ENCODE results near the gene DUSP9. TPM values are rescaled to one million over a fixed set of nuclear protein-coding genes. Genes with fewer than 3 reads are reported as not detected.

DUSP9 gene
- total and polyA plus RNA-seq, 3 experiments from 2014 or later, result 0.08 to 0.15 (median 0.09) TPM

DNA sequence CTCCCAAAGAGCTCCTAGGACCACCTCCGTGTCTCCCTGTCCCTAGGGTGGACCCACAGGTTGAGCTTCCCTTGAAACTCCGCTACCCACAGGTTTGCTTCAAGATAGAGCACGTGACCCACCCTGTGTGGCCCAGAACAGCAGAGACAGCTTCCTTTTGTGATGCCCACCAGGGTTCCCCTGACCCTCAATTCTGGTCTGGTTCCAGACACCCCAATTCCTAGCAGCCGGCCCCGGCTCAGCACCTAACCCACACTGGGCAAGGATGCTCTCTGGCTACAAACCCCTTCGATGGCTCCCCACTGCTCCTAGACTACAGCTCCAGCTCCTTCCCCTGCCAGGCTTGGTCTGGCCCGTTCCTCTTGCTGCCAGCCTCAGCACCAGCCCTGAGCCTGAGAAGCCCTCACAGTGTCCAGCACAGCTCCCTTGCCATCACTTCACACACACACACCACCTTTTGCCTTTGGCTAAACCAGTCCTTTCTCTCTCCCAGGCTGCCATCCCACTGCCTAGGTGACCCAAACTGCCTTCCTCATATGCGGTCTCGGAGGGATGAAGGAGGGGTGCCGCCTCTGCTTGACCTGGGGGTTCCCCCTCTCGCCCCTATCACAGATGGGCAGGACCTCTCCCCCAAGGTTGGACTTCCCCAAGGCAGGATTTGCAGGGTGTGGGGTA lies 20.4 kb downstream of the DUSP9 start:
- H3K27me3 ChIP-seq (ENCODE audit: insufficient read depth, low read length, poor library complexity, severe bottlenecking), result no peaks in the 10 kb centered on the region
- Mint-ChIP-seq H3K4me3 (peak overlapping the region in 6 of 7 donors; percentile 52 to 79 (median 69)), H3K9me3 (no peaks in the 10 kb centered on the region), H3K36me3 (no peaks in the 10 kb centered on the region), H3K27me3 (peaks cover 7 to 13% of the 10 kb centered on the region in 2 donors), H3K4me1 (peaks cover 7 to 8% (median 8%) of the 10 kb centered on the region in 3 donors), H3K27ac (peak overlapping the region in 1 of 8 donors; percentile 29)
- H3K27ac ChIP-seq (ENCODE audit: low read depth, low read length), result no peak overlapping the region
- H3K4me3 ChIP-seq (ENCODE audit: low read length), result no peak overlapping the region
- H3K9me3 ChIP-seq (ENCODE audit: low read length), result no peaks in the 10 kb centered on the region
- ChIA-PET CTCF (interaction anchor here (0.7 to 6.2 kb wide), 14 partner anchors 10 to 726 kb away, joined by 3 to 59 read pairs (median 4); no protein-coding TSS in a partner anchor), POLR2A (no interaction called here)
- no peaks in the 10 kb centered on the region for H3K36me3 ChIP-seq (ENCODE audit: insufficient read depth, low read length)
- no peaks in the 10 kb centered on the region for H3K4me1 ChIP-seq (ENCODE audit: insufficient read depth, low read length)
- DNase-seq, result no peak

DNA sequence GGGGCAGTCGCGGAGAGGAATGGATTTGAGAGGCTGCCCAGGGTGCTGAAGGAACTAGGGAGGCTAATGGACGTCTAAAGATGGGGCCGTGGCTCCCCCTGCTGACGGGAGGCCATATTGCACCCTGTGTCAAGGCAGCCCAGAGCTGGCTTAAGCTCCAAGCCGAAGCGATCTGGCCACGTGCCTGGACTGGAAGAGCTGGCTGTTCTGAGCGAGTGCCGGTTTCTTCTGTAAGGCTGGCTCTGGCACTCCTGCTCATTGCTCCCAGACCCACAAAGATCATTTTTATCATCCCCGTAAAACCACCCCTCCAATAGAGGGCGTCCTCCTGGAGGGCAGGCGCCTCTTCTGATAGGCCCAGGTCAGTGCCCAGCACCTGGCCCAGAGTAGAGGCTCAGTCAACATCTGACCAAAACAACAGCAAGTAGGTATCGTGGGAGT lies 21.0 kb downstream of the DUSP9 start:
- ChIA-PET POLR2A (no interaction called here), CTCF (interaction anchor here (0.9 to 6.2 kb wide), 16 partner anchors 11 to 726 kb away, joined by 3 to 59 read pairs (median 4); no protein-coding TSS in a partner anchor)
- no peaks in the 10 kb centered on the region for H3K9me3 Mint-ChIP-seq
- peaks cover 7 to 9% (median 8%) of the 10 kb centered on the region in 3 donors for H3K4me1 Mint-ChIP-seq
- Histone ChIP-seq H3K27ac (ENCODE audit: low read depth, low read length) (no peak overlapping the region), H3K9me3 (ENCODE audit: low read length) (no peaks in the 10 kb centered on the region), H3K27me3 (ENCODE audit: insufficient read depth, low read length, poor library complexity, severe bottlenecking) (no peaks in the 10 kb centered on the region), H3K4me1 (ENCODE audit: insufficient read depth, low read length) (no peaks in the 10 kb centered on the region), H3K36me3 (ENCODE audit: insufficient read depth, low read length) (no peaks in the 10 kb centered on the region), H3K4me3 (ENCODE audit: low read length) (no peak overlapping the region)
- peak overlapping the region in 6 of 7 donors; percentile 52 to 79 (median 69) for H3K4me3 Mint-ChIP-seq
- no peaks in the 10 kb centered on the region for H3K36me3 Mint-ChIP-seq
- DNase-seq, result peak; percentile 58 to 77 (median 64)
- H3K27me3 Mint-ChIP-seq, result peaks cover 7 to 13% of the 10 kb centered on the region in 2 donors
- peak overlapping the region in 3 of 8 donors; percentile 29 to 52 (median 29) for H3K27ac Mint-ChIP-seq

DNA sequence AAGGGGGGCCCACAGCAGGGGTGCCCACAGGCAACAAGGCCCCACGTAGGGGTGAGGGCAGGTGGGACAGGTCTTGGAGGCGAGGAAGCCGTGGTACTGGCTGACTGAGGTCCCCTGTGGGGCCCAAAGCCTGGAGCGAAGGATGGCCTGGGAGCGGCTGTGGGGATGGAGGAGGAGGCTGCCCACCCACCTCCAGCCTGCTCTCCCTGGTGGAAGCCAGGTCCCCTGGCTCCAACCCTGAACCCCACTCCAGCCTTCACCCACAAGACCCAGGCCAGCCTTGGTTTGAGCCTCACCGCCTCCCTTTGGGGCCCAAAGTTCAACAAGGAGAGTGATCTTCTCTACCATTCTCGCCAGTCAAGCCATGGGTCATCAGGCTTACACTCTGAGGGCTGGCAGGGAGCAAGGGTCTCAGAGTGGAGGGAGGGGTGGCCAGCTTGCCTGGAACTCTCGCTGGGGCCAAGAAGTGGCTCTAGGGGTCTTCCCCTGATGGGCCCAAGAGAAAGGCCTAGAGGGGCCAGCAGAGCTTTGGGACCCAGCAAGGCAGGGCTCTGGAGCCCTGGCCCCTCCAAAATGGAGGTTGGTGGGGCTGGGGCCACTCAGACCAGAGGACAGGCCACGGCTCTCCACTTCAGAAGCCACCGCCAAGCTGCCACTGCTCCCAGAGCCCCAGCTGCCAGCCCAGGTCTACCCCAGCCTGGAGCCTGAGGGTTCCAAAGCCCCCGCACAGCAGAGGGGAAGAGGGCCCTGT lies 21.6 kb downstream of the DUSP9 start:
- Histone ChIP-seq H3K4me3 (ENCODE audit: low read length) (no peak overlapping the region), H3K27me3 (ENCODE audit: insufficient read depth, low read length, poor library complexity, severe bottlenecking) (no peaks in the 10 kb centered on the region), H3K36me3 (ENCODE audit: insufficient read depth, low read length) (no peaks in the 10 kb centered on the region), H3K9me3 (ENCODE audit: low read length) (no peaks in the 10 kb centered on the region), H3K27ac (ENCODE audit: low read depth, low read length) (no peak overlapping the region), H3K4me1 (ENCODE audit: insufficient read depth, low read length) (no peaks in the 10 kb centered on the region)
- Mint-ChIP-seq H3K36me3 (no peaks in the 10 kb centered on the region), H3K27ac (no peak overlapping the region), H3K4me1 (peaks cover 7 to 12% (median 8%) of the 10 kb centered on the region in 3 donors), H3K27me3 (peaks cover 9 to 13% of the 10 kb centered on the region in 2 donors), H3K9me3 (no peaks in the 10 kb centered on the region), H3K4me3 (no peak overlapping the region)
- ChIA-PET POLR2A (no interaction called here), CTCF (interaction anchor here (0.9 to 6.2 kb wide), 16 partner anchors 11 to 727 kb away, joined by 3 to 59 read pairs (median 4); no protein-coding TSS in a partner anchor)
- no peak for DNase-seq

DNA sequence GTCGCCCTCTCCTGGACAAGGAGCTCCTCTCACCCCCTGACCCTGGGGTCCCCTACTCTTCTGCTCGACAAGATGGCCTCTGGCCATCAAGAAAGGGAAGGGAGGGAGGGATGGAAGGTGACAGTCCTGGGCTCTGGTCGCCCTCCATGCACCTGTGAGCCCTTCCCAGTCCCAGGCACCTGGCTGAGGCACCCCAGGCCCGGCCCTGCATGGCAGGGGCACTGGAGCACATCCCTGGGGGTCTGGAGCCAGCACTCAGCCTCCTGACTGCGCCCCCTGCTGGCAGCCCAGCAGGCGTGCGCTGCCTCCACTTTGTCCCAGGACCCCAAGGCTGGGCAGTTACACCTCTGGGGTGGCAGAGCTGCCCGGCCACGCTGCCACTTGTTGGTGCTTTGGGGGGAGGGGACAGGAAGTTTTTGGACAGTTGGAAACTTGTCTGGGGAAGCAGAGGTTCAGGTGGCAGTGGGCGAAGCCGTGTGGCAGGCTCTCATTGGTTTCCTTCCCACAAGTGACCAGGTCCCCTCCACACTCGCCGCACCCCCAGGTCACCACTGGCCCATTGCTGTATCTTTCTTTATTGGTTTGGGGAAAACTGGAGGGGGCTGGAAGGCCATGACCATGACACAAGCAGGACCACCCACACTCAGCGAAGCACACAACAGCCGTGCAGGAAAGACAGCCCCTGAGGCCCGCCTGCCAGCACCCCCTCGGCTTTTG lies 22.3 kb downstream of the DUSP9 start:
- no peaks in the 10 kb centered on the region for H3K4me1 ChIP-seq (ENCODE audit: insufficient read depth, low read length)
- no peaks in the 10 kb centered on the region for H3K9me3 Mint-ChIP-seq
- H3K4me1 Mint-ChIP-seq, result peaks cover 7 to 15% (median 8%) of the 10 kb centered on the region in 3 donors
- no peaks in the 10 kb centered on the region for H3K36me3 ChIP-seq (ENCODE audit: insufficient read depth, low read length)
- no peaks in the 10 kb centered on the region for H3K36me3 Mint-ChIP-seq
- CTCF ChIA-PET, result interaction anchor here (1.2 to 6.2 kb wide), 10 partner anchors 12 to 637 kb away, joined by 3 to 59 read pairs (median 5); no protein-coding TSS in a partner anchor
- no peaks in the 10 kb centered on the region for H3K27me3 ChIP-seq (ENCODE audit: insufficient read depth, low read length, poor library complexity, severe bottlenecking)
- H3K4me3 Mint-ChIP-seq, result no peak overlapping the region
- H3K4me3 ChIP-seq (ENCODE audit: low read length), result no peak overlapping the region
- POLR2A ChIA-PET, result no interaction called here
- H3K27me3 Mint-ChIP-seq, result peaks cover 13 to 16% of the 10 kb centered on the region in 2 donors
- no peak overlapping the region for H3K27ac Mint-ChIP-seq
- no peaks in the 10 kb centered on the region for H3K9me3 ChIP-seq (ENCODE audit: low read length)
- no peak overlapping the region for H3K27ac ChIP-seq (ENCODE audit: low read depth, low read length)
- DNase-seq, result peak; percentile 31 to 54 (median 33)

DNA sequence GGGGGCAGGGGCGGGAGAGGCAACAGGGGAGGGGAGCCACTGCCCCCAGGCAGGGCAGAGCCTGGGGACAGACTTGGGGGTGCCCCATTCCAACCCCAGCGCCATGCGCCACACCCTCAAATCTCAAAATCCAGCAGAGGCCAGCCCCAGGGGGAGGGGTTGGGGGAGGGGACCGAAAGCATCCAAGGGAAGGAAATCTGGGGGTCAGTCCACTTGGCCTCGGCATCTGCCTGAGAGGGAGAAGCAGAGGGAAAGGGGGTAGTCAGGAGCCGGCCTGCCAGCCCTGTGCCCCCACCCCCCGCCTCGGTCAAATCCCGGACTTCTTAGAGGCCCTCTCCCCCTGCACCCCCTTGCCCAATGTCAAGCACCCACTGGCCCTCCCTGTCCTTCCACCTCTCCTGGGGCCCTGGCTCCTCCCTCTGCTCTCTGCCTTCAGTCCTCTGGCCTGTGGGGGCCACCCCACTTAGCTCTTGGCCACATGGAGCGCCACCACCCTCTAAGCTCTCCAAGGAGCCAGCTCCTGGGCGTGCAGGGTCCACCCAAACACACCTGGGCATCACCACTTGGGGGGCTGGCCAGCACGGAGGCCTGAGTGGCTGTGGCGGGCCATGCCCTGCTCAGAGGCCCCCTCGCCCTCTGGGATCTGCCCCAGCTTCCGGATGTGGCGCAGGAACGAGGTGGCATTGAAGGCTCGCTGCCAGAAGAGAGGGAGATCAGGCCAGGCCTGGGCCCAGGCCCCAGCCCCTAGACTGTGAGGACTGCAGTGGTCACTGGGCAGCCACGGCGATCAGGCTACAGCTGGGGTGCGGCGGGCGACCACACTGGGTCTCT lies 23.1 kb downstream of the DUSP9 start:
- Histone ChIP-seq H3K36me3 (ENCODE audit: insufficient read depth, low read length) (no peaks in the 10 kb centered on the region), H3K4me3 (ENCODE audit: low read length) (no peak overlapping the region), H3K4me1 (ENCODE audit: insufficient read depth, low read length) (no peaks in the 10 kb centered on the region), H3K9me3 (ENCODE audit: low read length) (no peaks in the 10 kb centered on the region), H3K27ac (ENCODE audit: low read depth, low read length) (no peak overlapping the region), H3K27me3 (ENCODE audit: insufficient read depth, low read length, poor library complexity, severe bottlenecking) (no peaks in the 10 kb centered on the region)
- no peaks in the 10 kb centered on the region for H3K36me3 Mint-ChIP-seq
- POLR2A ChIA-PET, result no interaction called here
- H3K9me3 Mint-ChIP-seq, result no peaks in the 10 kb centered on the region
- no peak overlapping the region for H3K4me3 Mint-ChIP-seq
- DNase-seq, result no peak
- peaks cover 19 to 24% of the 10 kb centered on the region in 2 donors for H3K27me3 Mint-ChIP-seq
- no peak overlapping the region for H3K27ac Mint-ChIP-seq
- H3K4me1 Mint-ChIP-seq, result peaks cover 8 to 15% (median 9%) of the 10 kb centered on the region in 3 donors
- CTCF ChIA-PET, result interaction anchor here (1.1 to 6.2 kb wide), 4 partner anchors 8 to 131 kb away, joined by 3 to 59 read pairs (median 14); no protein-coding TSS in a partner anchor

DNA sequence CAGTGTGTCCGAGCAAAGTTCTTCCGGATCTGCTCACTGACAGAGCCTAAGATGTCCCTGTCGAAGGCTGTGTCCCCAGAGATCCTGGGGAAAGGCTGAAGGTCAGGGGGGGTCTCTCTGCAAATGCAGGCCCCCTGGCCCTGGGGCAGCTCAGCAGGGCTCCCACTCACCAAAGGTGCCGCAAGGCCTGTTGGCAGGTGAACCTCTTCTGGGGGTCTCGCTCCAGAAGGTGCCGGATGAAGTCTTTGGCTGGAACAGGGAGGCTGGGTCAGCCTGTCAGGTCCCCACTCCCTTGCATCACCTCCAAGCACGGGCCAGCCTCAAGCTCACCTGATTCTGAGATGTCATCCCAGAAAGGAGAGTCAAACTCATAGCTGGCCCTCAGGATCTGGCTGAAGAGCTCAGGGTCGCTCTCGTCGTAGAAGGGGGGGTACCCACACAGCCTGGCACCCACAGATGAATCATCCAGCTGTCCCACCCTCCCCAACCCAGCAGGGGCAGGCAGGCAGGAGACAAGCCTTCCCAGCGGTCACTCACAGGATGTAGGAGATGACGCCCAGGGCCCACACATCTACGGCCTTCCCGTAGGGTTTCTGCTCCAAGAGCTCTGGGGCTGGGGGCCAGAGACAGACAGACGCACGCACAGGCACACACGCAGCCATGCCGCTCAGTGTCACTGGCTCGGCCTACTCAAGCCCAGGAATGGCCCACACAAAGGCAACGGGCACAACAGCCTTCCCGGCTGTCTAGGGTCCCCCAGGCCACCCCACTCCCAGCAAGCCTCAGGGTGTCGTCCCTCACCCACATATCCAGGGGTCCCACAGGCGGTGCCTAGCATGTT lies 24.0 kb downstream of the DUSP9 start:
- Mint-ChIP-seq H3K4me3 (no peak overlapping the region), H3K36me3 (no peaks in the 10 kb centered on the region), H3K4me1 (peaks cover 8 to 15% (median 9%) of the 10 kb centered on the region in 3 donors), H3K27ac (no peak overlapping the region), H3K27me3 (peaks cover 20 to 27% of the 10 kb centered on the region in 2 donors), H3K9me3 (no peaks in the 10 kb centered on the region)
- no peak for DNase-seq
- Histone ChIP-seq H3K27me3 (ENCODE audit: insufficient read depth, low read length, poor library complexity, severe bottlenecking) (no peaks in the 10 kb centered on the region), H3K27ac (ENCODE audit: low read depth, low read length) (no peak overlapping the region), H3K36me3 (ENCODE audit: insufficient read depth, low read length) (no peaks in the 10 kb centered on the region), H3K4me3 (ENCODE audit: low read length) (no peak overlapping the region), H3K4me1 (ENCODE audit: insufficient read depth, low read length) (no peaks in the 10 kb centered on the region), H3K9me3 (ENCODE audit: low read length) (no peaks in the 10 kb centered on the region)
- POLR2A ChIA-PET, result no interaction called here
- CTCF ChIA-PET, result interaction anchor here (1.1 to 6.2 kb wide), 3 partner anchors 9 to 131 kb away, joined by 3 to 59 read pairs (median 4); no protein-coding TSS in a partner anchor
